NCI-H2171 treated with DMSO at 0.1 percent for 48 hours (cell line): ENCODE results near the gene NMNAT3.

Experiments
- DNase-seq: peaks from one replicate; lab custom pipeline; 2025; lab: John Stamatoyannopoulos, UW

NMNAT3 gene

DNA sequence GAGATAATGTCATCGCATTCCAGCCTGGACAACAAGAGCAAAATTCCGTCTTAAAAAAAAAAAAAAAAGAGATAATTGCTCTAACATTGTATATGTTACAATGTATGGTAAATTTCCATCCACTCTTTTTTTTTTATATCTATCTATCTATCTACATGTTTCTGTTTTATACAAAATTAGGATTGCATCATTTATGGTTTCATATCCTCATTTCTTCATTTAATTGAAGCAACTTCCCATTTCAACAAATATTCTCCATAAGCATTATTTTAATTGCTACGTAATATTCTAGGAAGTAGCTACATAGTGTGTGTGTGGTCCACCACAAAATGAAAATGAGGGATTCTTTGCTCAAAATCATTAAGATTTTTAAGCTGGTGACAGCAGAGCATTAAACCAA is 156.6 kb downstream of the NMNAT3 start:
- no peak for DNase-seq

DNA sequence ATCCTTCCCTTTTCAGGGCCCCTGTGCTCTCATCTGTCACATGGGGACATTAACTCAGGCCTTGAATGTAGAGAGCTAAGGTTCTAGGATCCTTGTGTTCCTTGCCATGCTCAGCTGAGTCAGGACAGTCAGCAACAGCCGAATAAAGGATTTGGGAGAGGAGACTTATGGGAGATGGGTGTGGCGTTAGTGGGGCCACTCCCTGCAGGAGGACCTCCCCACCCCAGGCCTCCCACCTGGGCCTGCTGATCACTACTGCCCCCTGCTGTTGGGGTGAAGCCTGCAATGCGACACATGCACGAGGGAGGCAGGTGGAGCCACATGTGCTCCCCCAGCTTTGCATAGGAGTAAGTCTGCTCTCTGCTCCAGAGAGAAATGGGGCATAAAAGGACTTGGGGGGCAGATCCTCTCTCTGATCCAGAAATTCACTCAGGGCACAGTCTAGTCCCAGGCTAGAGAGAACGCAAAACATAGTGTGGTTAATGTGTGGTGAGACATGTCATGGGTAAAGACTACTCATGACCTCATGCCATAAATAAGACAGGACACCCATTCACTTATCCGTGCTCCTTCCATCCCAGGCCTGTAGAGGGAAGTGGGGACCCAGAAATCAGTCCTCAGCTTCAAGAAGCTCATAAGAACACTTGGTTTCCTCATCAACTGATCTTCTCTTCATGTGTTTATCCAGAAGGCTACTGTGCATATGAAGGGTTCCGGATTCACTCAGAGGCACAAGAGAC is 157.6 kb downstream of the NMNAT3 start:
- DNase-seq: peak; percentile 27

- DNase-seq: no peak
Measured at GRCh38 chr3:139518926-139519842, 158.6 kb downstream of the NMNAT3 start.

DNA sequence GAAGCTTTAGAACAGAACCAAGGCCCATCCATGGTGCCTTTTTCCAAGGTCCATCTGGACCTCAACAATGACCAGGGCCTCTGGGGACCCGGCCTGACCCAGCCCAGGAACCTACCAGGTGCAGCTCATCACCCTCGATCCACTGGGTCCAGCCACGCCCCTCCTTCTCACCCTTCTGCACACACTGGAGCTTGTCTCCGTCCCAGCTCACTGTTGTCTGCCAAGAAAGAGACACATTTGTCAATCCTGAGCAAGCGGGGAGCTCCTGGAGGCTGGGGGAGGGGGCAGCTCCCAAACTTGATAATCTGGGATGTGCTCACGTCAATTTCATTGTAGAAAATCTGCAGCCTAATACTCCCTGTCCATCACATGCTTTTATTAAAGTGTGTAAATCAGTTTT is 159.5 kb downstream of the NMNAT3 start:
- no peak for DNase-seq

DNA sequence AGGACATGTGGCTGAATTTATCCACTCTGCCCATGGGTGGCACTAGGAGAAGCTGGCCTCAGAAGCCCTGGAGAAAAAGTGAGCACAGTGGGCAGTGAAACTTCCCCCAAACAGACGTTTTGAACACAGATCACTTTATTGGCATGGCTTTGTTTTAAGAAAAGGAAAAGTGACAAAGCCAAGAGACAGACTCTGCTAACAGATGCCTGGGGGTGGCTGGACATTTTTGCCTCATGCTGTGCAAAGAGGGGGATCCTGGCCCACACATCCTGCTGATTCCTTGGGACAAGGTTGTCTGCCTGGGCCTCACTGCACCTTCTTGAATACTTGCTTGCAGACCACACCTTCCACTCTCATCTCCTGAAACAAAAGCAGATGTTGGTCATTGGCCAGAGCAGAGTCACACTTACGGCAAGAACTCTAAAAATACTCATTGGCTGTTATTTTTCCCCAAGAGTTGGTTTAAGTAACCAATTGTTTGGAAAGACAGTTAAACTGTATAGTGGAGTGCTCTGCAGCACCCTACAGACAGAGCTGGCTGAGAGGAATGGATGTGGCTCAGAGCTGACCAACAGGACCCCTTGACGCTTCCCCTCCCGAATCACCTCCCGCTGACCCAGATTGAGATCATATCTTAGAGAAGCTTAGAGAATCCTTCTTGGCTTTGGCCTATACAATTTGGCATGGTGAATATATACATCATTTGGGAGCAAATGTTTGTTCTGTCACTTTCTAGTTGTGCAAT is 160.3 kb downstream of the NMNAT3 start:
- no peak for DNase-seq

DNA sequence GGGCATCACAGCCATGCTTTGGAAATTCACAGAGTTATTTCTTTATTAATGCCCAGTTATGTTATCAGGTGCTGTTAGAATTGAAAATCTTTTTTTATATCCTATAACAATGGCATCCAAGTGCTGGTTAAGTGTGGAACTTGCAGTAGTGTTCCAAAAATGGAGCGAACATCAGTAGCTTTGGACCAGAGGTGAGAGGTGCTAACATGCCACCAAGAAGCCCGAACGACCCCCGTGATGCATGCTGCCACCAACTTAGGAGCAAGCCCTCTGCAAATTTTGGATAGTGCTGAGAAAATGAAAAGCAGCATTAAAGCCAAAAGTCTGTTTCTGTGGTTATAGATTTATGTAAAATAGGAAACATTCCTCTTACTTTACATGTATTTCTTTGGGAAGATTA is 163.0 kb downstream of the NMNAT3 start:
- DNase-seq: no peak
